HG02678 (cell line): ENCODE results near the gene PKHD1.

Experiments used
- ATAC-seq: cut with Tn5 transposase; IDR thresholded peaks from one replicate; pipeline ENCODE4 v1.9.1; 2021; ENCODE audit warnings: mild to moderate bottlenecking, moderate library complexity; ENCODE audit not compliant: unreplicated experiment

The PKHD1 gene

GRCh38 chr6:51571168-51571567, 516.2 kb downstream of the PKHD1 start:
- ATAC-seq, result no peak

- ATAC-seq, result no peak
These were observed 517.1 kb downstream of the PKHD1 start for GRCh38 chr6:51570168-51570921.

- no peak for ATAC-seq
These were observed 517.8 kb downstream of the PKHD1 start for GRCh38 chr6:51569594-51569993.

- no peak for ATAC-seq
These were observed 518.6 kb downstream of the PKHD1 start for GRCh38 chr6:51568771-51569170.

GRCh38 chr6:51565472-51565871, 521.9 kb downstream of the PKHD1 start:
- no peak for ATAC-seq
